SK-N-MC (cell line): ENCODE results near the gene LRBA.

Source experiments
- DNase-seq: peaks from one replicate; pipeline ENCODE4 v3.0.0-alpha.2; 2011; ENCODE audit warnings: low read depth, low spot score
- H3K27ac ChIP-seq: fragments of 200-600 bp; sonication (generic); 2 replicates; pipeline ENCODE4 v1.5.1; 2016; ENCODE audit warnings: mixed run types
- H3K36me3 ChIP-seq: fragments of 200-600 bp; sonication (generic); 2 replicates; pipeline ENCODE4 v1.6.1; 2017; ENCODE audit warnings: antibody characterized with exemption, low read length, mixed read lengths; ENCODE audit not compliant: insufficient read depth
- H3K4me3 ChIP-seq: fragments of 200-600 bp; sonication (generic); 2 replicates; pipeline ENCODE4 v1.5.1; 2016
- H3K9ac ChIP-seq: fragments of 200-600 bp; sonication (generic); 2 replicates; pipeline ENCODE4 v1.8.0; 2017; ENCODE audit warnings: mixed run types, mixed read lengths; ENCODE audit not compliant: insufficient read length
- H3K9me3 ChIP-seq: fragments of 200-600 bp; sonication (generic); 2 replicates; pipeline ENCODE4 v1.6.1; 2017; ENCODE audit warnings: low read depth, mild to moderate bottlenecking, antibody characterized with exemption, low read length, moderate library complexity, mixed read lengths
- EZH2 ChIP-seq: fragments of 200-600 bp; sonication (generic); IDR thresholded peaks from one replicate; pipeline ENCODE4 v1.6.1; 2017; ENCODE audit warnings: antibody characterized with exemption
- FOXP2 ChIP-seq: optimal IDR thresholded peaks from 2 replicates; pipeline ENCODE3; 2011; ENCODE audit warnings: mild to moderate bottlenecking, moderate library complexity; ENCODE audit not compliant: insufficient read depth; ENCODE audit errors: extremely low read length, control extremely low read depth
- POLR2AphosphoS5 ChIP-seq: IDR thresholded peaks from 2 replicates; pipeline ENCODE4 v1.6.1; 2012; ENCODE audit warnings: mild to moderate bottlenecking, low read depth, low read length, borderline replicate concordance

LRBA gene

GRCh38 chr4:150314031-150314430 lies 701.1 kb downstream of the LRBA start:
- no peak overlapping the region for H3K27ac ChIP-seq
- no peaks in the 10 kb centered on the region for H3K36me3 ChIP-seq
- TF ChIP-seq FOXP2 (no peak), POLR2AphosphoS5 (no peak), EZH2 (no peak)

GRCh38 chr4:150310159-150310895 lies 704.8 kb downstream of the LRBA start:
- no peak overlapping the region for H3K4me3 ChIP-seq
- no peak for DNase-seq
- no peaks in the 10 kb centered on the region for H3K36me3 ChIP-seq
- peak overlapping the region; percentile 28; the same call in 1 of the 2 replicates for H3K27ac ChIP-seq
- TF ChIP-seq FOXP2 (no peak), EZH2 (no peak)
- no peaks in the 10 kb centered on the region for H3K9me3 ChIP-seq
- no peak overlapping the region for H3K9ac ChIP-seq

More at GRCh38 chr4:150314031-150314430, 701.1 kb downstream of the LRBA start:
- no peak overlapping the region for H3K9ac ChIP-seq
- no peak for DNase-seq
- no peak overlapping the region for H3K4me3 ChIP-seq
- H3K9me3 ChIP-seq, result no peaks in the 10 kb centered on the region

- H3K36me3 ChIP-seq, result no peaks in the 10 kb centered on the region
- no peak overlapping the region for H3K27ac ChIP-seq
- no peak overlapping the region for H3K4me3 ChIP-seq
- no peak overlapping the region for H3K9ac ChIP-seq
- no peak for DNase-seq
- TF ChIP-seq POLR2AphosphoS5 (no peak), EZH2 (no peak), FOXP2 (no peak)
- H3K9me3 ChIP-seq, result no peaks in the 10 kb centered on the region
These were observed 706.1 kb downstream of the LRBA start for GRCh38 chr4:150308824-150309472.

GRCh38 chr4:150306719-150307118 lies 708.4 kb downstream of the LRBA start:
- Histone ChIP-seq H3K4me3 (no peak overlapping the region), H3K27ac (peak overlapping the region; percentile 72), H3K9ac (no peak overlapping the region), H3K36me3 (no peaks in the 10 kb centered on the region), H3K9me3 (no peaks in the 10 kb centered on the region)
- TF ChIP-seq FOXP2, result no peak
- TF ChIP-seq POLR2AphosphoS5, result no peak
- no peak for TF ChIP-seq EZH2
- DNase-seq, result no peak

- no peak for TF ChIP-seq EZH2
- TF ChIP-seq POLR2AphosphoS5, result no peak; the same call in 1 of the 2 replicates
- TF ChIP-seq FOXP2, result no peak
These were observed 709.1 kb downstream of the LRBA start for GRCh38 chr4:150305995-150306394.

GRCh38 chr4:150302553-150302952 lies 712.5 kb downstream of the LRBA start:
- Histone ChIP-seq H3K36me3 (no peaks in the 10 kb centered on the region), H3K27ac (no peak overlapping the region), H3K9ac (no peak overlapping the region), H3K9me3 (no peaks in the 10 kb centered on the region), H3K4me3 (no peak overlapping the region)
- TF ChIP-seq POLR2AphosphoS5 (no peak), FOXP2 (no peak), EZH2 (no peak)
- DNase-seq, result no peak

More at GRCh38 chr4:150305995-150306394, 709.1 kb downstream of the LRBA start:
- peak overlapping the region; percentile 44 for H3K4me3 ChIP-seq
- no peaks in the 10 kb centered on the region for H3K36me3 ChIP-seq
- peak; percentile 53 for DNase-seq
- H3K9ac ChIP-seq, result no peak overlapping the region
- no peaks in the 10 kb centered on the region for H3K9me3 ChIP-seq
- H3K27ac ChIP-seq, result peak overlapping the region; percentile 72

GRCh38 chr4:150299816-150300215 lies 715.3 kb downstream of the LRBA start:
- Histone ChIP-seq H3K36me3 (no peaks in the 10 kb centered on the region), H3K9me3 (no peaks in the 10 kb centered on the region), H3K4me3 (no peak overlapping the region), H3K9ac (no peak overlapping the region), H3K27ac (no peak overlapping the region)
- DNase-seq, result no peak
- TF ChIP-seq POLR2AphosphoS5, result no peak
- no peak for TF ChIP-seq FOXP2
- no peak for TF ChIP-seq EZH2

- DNase-seq, result peak; percentile 66
- no peak overlapping the region for H3K4me3 ChIP-seq
- TF ChIP-seq EZH2, result no peak
- TF ChIP-seq POLR2AphosphoS5, result no peak
- no peak for TF ChIP-seq FOXP2
These were observed 717.1 kb downstream of the LRBA start for GRCh38 chr4:150297861-150298474.

More at GRCh38 chr4:150297861-150298474, 717.1 kb downstream of the LRBA start:
- Histone ChIP-seq H3K27ac (no peak overlapping the region), H3K9me3 (no peaks in the 10 kb centered on the region), H3K36me3 (no peaks in the 10 kb centered on the region), H3K9ac (no peak overlapping the region)
